Measurements from ENCODE around the gene CHRDL2.

The CHRDL2 gene

DNA sequence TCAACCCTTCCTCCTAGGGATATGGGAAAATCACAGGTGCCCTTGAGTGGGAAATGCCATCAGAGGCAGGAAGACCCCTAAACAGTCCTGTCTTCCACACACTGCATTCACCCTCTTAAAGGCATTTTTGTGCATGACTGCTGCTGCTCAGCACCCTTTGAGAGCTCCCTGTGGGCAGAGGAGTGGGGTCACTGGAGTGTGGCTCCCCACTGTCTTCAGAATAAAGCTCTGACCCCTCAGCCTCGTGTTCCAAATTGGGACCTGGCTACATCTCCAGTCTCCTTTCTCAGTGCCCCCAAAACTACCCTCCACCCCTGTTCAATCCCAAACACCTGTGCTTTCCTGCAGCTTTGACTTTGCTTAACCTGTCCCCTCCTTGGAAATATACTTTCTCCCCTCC lies 46.6 kb downstream of the CHRDL2 start:
- no peak for DNase-seq (ENCODE audit: low spot score)

DNA sequence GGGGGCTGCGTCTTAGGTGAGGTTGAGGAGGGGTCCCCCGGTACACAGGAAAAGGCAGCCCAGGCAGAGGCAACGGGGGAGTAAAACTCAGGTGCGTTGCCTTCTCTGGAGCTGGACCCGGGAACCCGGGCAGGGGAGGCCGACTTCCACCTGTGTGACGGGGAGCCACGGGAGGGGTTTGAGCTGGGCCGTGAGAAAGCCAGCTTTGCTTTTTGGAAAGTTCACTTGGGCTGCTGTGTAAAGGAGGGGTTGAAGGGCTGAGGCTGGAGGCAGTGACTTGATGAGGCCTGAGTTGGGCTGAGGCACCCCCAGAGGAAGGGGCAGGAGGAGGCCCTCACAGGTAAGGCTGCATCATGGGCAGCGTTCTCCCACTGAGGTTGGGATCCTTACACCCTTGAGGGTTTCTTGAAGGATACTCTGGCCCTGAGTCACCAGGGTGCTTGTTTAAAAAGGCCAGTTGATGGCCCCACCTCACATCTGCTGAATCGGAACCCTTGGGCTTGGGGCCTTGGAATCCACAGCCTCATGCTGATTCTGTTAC lies 47.2 kb downstream of the CHRDL2 start:
- no peak for DNase-seq (ENCODE audit: low spot score)

DNA sequence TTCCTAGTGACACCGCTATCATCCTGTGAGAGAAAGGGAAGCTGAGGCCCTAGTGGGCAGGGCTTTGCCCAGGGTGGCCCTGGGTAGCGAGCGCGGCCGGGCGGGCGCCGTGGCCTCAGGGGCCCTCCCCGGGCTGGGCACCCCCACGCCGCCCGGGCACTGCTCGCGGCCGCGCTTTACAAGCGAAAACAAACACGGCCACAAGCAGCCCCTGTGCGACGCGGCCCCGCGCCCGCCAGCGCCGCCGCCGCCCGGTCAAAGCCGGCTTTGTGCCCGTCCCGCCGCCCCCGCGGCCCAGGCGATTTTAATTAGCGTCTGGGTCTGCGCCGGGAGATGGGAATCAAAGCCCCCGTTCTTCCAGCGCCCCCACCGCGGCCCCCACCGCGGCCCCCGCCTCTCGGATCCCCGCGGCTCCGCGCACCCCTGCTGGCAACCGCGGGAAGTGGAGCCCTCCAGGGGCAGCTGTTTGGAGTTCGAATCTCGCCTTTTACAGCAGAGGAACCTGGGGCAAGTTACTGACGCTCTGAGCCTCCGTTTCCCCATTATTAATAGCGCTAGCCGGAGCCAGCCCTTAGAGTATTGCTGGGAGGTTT lies 47.9 kb downstream of the CHRDL2 start:
- peak; percentile 90 for DNase-seq (ENCODE audit: low spot score)

DNA sequence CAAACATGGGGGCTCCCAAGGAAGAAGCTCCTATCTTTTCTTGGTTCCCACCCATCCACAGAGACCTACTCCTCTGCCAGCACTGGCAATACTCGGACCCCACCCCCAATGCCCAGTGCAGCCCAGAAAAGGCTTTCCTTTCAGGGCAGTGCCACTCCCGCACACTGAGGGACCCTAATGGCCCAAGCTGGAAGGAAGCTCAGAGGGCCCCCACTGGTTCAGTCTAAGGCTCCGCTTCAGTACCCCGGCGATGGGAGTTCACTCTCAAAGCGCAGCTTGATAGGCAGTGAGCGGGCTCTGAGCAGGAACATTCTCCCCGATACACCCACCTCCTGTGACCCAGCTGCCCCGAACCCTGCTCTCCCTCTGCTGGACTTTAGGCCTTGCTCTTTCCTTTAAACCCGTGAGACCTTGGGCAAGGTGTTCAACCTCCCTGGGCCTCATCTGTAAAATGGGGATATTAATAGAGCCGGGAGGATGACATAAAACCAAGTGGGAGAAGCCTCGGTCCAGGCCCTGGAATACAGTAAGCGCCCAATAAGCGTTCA lies 48.4 kb downstream of the CHRDL2 start:
- DNase-seq (ENCODE audit: low spot score): no peak

DNA sequence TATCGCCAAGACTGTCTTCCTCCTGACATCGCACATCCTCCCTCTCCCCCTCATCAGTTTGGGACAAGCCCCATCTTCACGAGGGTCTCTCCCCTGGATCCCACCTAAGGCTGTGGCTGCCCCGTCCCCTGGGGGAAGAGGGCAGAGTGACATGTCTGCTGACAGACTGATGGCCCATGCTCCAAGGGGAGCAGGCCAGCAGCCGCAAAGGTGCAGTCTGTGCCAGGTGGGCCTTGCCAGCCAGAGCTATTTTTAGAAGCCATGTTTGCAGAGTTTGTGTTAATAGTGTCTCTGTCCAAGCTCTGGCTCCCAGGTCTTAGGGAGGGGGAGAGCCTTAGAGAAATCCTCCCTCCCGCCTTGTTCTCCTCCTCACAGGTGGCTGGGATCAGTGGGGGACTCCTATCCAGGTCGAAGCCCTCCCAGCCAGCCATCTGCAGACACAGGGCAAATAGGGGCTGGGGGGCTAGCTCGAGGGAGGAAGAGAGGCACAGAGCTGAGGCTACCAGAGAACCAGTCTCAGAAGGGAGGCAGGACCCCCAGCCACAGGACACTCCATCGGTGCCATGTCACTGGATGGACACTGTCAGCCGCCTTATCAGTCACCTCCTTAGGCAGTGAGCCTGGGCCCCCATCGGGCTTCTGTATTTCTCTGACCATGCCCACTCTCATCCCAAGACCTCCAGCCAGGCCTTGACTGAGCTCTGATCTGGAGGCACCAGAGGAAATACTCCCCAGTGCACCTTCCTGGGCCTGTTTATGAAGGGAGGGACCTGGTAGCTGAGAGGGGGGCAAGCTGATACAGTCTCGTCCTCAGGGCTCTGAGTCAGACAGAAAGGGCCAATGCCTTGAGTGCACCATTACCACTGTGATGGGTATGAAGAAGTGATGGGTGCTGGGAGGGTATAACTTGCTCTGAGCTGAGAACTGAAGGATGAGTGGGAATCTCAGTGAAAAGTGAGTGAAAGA lies 49.3 kb downstream of the CHRDL2 start:
- DNase-seq (ENCODE audit: low spot score): no peak

DNA sequence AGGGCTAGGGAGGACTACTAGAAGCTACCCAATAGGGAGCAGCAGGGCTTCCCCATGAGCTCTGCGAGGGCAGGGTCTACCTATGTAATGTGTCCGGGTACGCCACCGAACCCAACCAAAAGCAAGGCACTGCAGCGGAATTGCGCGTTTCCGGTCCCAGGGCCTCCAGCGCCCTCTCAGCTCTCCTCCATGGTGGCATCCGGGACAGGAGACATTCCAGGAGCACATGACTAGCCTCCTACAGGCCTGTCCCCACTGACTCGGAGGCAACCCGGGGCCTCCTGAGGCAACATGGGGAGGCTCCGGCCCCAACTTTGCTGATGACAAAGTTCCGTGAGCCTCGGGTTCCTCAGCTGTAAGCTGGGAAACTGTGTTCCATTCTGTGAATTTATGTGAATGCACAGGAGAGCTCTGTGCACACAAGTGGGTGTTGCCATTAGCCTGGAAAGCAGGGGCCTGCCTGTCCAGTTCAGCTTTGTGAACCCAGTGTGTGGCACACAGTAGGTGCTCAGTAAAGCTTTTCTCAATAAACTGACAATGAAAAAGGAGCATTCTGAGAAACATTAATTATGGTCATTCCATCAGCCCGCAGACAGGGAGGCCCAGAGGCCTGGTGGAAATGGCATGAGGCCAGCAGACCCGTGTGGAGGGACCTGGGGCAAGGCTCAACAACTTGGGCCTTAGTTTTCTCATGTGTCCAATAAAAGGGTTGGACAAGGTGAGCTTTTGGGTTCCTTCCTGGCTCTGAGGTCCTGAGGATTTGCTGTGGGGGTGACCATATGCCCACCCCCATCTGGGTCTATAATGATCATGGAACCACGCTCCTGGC lies 50.3 kb downstream of the CHRDL2 start:
- no peak for DNase-seq (ENCODE audit: low spot score)

DNA sequence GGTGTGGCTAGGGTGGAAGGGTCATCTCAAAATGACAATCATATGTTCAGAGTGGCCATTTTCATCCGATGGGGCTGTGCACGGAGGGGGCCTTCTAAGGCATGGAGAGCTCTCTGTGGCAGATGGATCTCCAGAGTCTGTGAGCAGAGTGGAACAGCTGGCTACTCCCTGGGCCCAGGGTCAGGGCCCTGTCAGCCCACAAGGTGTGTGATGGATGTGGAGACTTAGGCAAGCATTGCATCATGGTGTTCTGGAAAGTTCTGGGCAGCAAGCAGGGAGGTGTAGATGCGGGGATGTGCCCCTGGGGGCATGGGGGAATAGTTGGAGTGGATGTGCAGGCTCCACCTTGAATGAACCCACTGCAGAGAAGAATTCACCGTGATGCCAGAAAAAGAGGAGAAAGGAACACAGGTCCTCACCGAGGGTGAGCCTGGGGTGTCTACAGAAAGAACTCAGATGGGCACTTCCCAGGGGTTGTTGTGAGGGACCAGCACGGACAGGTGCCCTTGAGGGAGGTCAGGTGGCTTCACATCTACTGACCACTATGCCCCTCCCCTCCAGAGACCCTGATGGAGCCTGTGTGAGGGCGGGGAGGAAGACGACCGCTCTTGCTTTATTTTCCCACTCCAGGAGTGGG lies 51.1 kb downstream of the CHRDL2 start:
- DNase-seq (ENCODE audit: low spot score): no peak

DNA sequence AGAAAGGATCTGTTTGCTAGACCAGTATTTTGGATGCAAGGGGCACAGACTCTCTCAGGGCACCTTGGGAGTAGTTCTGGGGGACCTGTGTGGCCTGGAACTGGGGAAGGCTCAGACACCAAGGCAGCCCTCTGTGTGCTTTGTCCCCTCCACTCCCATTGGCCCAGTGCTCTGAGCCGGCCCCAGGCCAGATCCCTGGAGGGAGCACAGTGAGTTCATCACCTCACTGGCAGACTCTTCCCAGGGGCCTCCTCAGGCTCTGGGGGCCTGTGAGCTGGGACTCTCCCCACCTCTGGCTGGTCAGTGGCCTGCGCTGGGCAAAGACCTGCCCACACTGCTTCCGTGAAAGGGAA lies 51.7 kb downstream of the CHRDL2 start:
- no peak for DNase-seq (ENCODE audit: low spot score)

DNA sequence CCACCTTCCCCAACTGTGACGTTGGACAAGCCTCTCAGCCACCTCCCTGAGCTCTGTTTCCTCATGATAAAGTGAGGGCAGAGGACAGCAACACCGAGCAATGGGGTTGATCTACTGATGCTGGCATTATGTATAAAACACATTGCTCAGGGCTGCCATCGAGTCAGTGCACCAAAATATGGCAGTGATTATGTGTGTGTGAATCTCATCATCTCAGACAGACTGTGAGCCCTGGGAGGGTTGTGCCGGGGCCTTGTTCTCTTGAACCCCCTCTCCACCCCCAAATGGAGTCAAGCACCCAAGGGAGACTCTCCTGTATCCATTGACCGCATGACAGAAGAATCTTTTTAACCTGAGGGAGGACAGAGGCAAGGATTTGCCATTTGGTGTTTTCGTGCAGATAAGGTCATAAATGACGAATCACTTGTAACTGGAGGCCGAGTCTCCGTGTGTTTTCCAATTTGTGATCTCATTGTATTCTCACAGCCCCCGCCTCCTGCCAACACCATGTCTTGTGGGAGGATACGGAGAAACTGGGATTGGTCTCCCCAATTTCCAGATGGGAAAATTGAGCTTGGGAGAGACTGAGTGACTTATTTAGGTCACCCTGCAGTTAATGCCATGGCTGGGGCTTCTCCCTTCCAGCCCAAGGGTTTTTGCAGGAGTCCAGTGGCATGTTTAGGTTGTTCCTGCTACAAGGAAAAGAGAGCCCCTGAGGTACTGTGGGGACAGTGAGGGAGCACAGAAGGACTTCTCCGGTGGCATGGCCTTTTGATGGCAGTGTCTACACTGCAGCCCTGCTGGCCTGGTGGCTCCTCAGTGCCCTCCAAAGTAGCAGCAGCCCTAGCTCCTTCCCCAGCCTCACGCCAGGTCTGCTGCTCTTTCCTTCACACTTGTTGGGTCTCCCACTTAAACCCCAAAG lies 52.4 kb downstream of the CHRDL2 start:
- no peak for DNase-seq (ENCODE audit: low spot score)

DNA sequence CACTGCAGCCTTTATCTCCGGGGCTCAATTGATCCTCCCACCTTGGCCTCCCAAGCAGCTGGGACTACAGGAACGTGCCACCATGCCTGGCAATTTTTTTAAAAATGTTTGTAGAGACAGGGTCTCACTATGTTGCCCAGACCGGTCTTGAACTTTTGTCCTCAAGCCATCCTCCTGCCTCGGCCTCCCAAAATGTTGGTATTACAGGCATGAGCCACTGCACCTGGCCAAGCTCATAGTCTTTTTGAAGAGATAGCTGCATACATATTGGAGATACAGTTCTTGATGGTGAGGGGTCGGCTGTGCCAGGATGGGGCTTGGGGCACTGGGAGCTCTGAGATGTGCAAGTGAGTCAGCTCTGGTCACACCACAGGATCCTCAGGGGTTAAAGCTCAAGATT lies 53.2 kb downstream of the CHRDL2 start:
- no peak for DNase-seq (ENCODE audit: low spot score)

DNA sequence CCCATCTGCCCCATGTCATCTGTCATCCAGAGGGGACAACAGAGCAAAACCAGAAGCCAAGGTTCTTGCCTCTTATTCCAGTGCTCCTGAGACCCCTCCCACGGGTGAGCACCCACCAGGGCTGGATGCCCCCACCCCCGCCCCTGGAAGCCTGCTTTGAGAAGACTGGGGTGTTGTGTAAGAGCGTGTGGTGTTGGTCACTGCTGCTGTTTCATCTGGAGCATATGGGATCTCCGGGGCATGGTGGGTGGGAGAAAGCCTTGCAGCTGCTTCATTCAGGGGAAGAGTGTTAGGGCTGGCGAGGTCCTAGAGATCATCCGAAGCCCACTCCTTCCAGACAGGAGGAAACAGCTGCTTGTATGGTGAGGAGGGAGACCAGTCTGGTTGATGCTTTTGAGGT lies 54.1 kb downstream of the CHRDL2 start:
- DNase-seq (ENCODE audit: low spot score): no peak

DNA sequence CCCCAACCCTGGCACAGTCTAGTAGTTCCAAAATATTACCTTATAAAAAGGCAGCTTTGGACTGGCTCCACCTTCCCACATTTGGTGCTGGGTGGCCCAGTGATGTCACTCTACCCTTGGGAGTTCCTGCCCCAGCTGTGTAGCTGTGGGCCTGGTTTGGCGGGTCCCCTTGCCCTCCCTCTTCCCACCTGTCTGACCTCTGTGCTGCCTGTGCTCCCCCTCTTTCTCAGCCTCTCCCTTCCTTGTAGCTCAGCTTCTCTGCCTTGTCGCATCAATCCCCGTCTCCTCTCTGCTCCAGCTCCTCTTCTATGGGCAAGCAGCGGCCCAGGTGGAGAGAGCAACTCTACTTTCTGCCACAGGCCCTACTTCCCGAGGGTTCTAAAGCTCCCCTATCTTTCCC lies 54.6 kb downstream of the CHRDL2 start:
- no peak for DNase-seq (ENCODE audit: low spot score)

DNA sequence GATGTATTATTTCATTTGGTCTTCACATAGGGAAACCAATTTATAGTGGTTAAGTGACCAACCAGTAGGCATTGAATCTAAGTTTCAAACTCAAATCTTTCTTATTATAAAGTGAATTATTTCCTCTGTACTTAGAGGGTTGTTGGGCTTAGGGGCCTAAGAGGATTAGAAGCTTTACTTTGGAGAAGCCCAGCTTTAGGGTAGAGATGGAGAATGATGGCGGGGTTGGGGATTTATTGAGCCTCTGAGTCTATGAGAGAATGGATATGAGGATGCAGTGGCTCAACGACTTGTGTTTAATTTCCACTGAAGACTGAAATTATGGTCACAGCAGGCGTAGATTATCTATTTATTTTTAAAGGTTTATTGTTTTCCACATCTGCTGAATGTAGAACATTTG lies 55.5 kb downstream of the CHRDL2 start:
- no peak for DNase-seq (ENCODE audit: low spot score)

DNA sequence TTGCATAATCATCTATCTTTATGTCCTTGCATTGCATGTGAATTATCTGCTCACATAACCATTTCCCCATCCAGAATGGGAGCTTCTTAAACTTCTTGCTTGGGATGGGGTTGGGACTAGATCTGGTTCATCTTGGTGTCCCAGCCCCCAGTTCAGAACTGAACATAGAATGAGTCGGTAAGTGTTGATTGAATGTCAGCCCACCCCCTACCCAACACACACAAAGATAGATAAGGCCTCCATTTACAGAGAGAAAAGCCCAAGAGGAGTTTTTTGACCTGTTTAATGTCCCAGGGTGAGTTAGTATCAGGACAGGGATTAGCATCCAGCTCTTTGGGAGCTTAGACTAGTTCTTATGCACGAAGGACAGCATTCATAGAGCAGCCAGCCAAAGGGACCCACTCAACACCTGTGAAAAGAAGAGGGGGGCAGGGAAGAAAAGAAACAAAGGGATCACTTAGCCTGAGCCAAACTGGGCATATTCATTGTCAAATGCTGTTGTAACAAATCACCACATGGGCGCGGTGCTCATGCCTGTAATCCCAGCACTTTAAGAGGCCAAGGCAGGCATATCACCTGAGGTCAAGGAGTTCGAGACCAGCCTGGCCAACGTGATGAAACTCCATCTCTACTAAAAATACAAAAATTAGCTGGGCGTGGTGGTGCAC lies 57.4 kb downstream of the CHRDL2 start:
- DNase-seq (ENCODE audit: low spot score): peak; percentile 97

DNA sequence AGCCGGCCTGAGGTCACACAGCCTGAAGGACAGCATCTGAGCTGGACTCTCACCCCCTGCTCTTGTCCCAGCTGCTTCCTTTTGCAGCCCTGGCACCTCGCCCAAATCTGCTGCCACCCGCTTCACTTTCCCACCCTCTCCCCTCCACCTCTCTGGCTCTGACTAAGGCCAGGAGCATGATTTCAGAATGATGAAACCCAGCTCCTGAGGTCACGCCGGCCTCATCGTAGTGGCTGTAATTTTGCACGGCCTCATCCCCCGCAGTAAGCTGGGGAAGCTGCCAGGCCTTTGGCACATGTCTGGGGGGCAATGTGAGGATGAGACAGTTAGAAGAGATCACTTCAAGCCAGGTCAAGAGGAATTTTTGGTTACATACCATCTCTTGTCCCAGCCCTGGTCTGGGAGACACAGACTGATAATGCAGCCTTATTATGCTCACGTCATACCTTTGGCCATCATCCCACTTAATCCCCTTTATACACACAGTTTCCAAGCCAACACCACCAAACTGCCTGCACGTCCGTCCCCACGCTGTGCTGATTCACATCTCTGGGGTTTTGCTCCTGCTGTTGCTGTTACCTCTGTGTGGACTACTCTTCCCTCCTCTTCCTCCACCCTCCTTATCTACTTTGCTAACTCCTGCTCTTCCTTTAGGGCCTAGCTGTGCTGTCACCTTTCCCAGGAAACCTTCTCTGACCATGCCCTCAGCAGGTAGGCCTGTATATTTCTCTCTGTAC lies 58.1 kb downstream of the CHRDL2 start:
- peak; percentile 63 for DNase-seq (ENCODE audit: low spot score)

DNA sequence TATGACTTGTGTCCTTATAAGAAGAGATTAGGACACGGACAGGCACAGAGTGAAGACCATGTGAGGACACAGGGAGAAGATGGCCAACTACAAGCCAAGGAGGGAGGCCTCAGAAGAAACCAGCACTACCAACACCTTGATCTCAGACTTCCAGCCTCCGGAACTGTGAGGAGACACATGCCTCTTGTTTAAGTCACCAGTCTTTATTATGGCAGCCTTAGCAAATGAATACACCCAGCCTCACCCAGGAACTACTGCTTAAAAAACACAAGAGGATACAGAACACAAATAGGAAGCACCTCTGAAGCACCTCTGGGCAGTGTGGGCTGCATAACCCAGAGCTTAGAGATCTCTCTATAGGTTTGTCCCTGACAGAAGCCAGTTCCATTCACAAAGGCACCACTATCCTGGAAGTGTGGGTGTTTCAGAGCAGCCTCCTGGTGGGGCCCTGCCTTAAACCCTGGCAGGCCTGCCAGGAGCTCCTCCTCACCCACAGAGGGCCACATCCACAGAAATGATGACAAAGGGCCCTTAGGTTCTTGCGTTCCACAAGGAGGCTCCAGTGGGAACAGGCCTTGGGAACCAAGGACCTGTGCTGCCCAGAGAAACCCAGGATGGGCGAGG lies 58.8 kb downstream of the CHRDL2 start:
- no peak for DNase-seq (ENCODE audit: low spot score)

DNA sequence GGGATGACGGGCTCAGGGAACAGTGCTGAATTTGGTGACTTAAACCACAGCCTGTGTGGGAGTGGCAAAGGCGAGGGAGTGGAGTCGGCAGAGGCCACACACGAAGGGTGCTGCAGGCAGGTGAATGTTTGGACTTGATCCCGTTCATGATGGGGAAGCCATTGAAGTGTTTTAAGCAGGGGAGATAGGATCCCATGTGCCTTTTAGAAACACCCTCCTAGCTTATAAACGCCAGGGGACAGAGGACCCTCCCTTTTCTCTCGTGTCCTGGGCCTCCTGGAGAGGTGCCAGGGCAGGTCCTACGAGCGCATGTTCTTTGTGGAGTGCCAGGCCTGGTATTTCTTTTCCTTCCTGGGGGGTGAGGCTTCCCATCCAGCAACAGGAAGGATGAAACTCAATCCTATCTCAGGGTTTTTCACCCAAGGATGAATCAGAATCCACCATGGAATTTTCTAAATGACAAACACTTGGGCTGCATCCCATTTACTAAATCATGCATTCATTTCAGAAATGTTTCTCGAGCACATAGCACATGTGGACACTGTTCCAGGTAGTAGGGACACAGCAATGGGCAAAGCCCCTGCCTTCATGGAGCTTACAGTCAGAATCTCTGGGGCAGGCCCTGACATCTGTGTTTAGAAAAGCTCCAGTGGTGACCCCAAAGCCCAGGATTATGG lies 59.6 kb downstream of the CHRDL2 start:
- no peak for DNase-seq (ENCODE audit: low spot score)

DNA sequence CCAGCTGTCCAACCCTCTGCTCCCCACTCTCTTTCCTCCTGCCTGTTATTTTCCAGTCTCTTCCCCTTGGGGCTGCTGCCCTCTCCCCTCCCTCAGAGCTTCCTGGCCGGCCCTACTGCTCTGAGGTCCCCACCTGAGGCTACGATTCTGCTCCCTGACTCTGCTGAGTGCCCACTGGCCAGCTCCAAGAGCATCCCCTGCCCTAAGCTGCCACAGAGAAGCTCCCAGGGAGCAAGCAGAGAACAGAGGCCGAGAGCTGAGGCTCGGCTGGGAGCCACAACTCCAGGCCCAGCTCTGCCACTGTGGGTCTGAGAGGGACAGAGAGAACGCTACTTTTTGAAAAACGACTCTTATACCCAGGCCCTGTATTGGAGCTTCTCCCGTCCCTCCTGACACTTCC lies 61.1 kb downstream of the CHRDL2 start:
- no peak for DNase-seq (ENCODE audit: low spot score)
